ENCODE measurements around the gene PLD1.
"Not testable (repeated sequence)": the region's sequence is repeated elsewhere in the genome, so short reads cannot be mapped to it uniquely, and the experiment has no call there.

PLD1 gene

DNA sequence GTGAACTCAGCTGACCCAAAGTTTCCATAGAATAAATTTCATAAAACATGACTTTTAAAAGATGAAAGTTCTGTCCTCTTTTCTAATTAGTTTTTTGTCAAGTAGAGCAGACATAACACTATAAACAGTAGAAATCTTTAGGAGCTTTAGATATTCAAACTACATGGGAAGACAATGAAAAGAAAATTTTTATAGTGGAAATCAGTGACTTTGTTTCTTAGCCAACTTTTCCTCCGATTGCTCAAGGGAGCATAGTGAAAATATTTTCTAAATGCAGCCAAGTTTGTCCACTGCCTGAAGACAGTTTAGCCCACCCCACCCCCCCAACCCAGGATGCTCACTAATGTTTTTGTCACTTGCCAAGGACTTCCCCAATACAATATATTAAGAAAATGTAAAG, 114.9 kb downstream of the PLD1 start:
- no peak for DNase-seq (ENCODE audit: low spot score)

- DNase-seq (ENCODE audit: low spot score) = no peak
Measured at GRCh38 chr3:171694888-171695287, 115.4 kb downstream of the PLD1 start.

DNA sequence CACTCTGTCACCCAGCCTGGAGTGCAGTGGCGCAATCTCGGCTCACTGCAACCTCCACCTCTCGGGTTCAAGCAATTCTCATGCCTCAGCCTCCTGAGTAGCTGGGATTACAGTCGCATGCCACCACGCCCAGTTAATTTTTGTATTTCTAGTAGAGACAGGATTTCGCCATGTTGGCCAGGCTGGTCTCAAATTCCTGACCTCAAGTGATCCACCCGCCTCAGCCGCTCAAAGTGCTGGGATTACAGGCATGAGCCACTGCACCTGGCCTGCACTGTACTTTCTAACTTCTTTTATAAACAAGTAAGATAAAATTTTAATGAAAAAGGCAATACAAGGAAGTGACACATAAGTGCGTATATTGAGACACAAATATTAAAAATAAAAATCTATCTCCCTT, 117.7 kb downstream of the PLD1 start:
- not testable (repeated sequence) for DNase-seq (ENCODE audit: low spot score)

DNA sequence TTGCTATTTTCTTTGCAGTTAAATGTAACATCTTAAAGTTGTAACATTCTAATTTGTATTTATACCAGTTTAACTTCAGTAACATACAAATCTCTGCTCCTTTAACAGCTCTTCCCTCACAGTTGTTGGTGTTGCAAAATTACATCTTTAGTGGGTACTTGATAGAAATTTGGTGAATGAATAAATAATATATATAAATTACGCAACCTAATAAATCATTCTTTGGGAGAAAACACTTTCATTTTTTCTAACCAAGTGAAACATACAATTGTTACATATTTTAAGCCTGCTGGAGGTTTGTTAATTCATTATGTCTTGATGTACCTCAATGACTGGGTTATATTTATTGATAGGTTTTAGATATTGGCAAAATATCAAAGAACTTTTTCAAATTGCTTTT, 118.8 kb downstream of the PLD1 start:
- DNase-seq (ENCODE audit: low spot score) = no peak

GRCh38 chr3:171690281-171690680, 120.0 kb downstream of the PLD1 start:
- DNase-seq (ENCODE audit: low spot score) = no peak

GRCh38 chr3:171688593-171688992, 121.7 kb downstream of the PLD1 start:
- DNase-seq (ENCODE audit: low spot score) = no peak

DNA sequence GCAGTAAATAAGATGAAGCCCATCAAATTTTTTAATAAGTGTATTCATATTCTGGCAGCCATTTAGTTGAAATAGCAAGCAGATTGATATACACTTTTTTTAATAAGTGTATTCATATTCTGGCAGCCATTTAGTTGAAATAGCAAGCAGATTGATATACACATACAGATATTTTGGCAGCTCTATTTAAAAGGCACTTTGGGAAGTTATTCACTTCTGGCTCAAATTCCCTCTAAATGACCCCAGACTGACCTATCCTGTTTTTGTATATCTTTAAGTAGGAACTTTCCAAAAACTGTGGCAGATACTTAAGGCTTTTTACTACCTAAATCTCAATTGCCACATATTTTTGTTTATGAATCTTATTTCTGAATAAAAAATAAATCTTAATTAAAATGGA, 122.3 kb downstream of the PLD1 start:
- DNase-seq (ENCODE audit: low spot score) = no peak

DNA sequence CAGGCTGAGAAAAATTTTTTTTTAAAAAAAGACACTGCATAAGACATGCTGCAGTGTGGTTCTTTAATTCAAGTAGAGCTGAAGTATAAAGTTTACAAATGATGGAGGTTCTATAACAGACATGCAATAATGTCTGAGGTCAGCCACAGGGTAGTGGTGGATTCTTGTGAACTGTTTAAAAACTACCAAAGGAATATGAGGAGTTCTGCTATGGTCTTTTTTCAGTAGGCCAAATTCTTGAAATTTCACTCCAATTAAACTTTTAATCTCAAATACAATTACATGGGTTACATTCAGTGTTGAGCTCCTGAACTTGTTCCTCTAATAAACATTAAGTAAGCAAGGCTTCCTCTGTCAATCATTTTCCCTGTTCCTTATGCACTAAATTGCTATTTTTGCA, 122.7 kb downstream of the PLD1 start:
- no peak for DNase-seq (ENCODE audit: low spot score)

GRCh38 chr3:171687064-171687463, 123.2 kb downstream of the PLD1 start:
- no peak for DNase-seq (ENCODE audit: low spot score)

DNA sequence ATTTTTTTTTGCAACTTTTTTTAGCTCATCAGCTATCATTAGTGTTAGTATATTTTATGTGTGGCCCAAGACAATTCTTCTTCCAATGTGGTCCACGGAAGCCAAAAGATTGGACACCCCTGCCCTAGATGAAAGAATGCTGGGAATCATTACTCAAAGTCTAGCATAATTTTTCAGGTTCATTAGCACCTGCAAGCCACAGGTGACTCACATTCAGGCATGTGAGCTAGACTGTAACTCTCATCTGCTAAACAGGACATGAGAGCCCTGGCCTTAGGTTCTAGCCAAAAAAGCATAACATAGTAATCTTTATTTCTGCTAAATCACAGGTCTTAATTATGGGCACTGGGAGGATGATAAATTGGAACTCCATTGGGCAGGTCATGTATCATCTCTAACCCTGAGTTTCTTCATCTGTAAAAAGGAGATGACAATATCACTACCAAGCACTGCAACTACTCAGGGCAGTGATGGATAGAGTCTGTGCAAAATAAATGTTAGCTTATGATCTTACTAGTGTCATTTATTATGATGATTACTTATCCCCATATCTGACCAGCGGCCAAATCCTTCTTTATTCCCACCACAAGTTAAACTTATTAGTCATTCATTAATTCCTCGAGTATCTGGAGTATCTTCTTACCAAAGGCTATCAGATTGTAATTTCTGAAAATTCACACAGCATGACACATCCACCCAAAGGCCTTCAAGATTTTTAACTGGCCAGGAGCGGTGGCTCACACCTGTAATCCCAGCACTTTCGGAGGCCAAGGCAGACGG, 125.0 kb downstream of the PLD1 start:
- no peak for DNase-seq (ENCODE audit: low spot score)

- DNase-seq (ENCODE audit: low spot score) = no peak
Measured at GRCh38 chr3:171684221-171684620, 126.1 kb downstream of the PLD1 start.

DNA sequence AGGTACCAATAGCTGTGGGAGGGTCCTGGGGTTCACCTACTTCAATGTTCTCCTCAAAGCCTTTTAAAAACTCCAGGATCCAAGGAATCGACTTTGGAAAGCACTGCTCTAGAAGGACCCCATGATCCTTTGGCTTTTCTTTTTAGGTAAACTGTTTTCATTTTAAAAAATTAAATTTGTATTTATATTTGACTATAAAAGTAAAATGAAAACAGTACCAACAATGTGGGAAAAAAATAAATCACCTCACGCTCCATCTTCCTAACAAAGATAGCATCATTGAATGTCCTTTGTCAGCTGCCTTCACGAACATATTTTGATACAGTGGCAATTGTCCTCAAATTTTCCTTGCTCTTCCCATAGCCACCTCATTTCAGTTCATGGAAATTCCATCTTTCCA, 127.5 kb downstream of the PLD1 start:
- DNase-seq (ENCODE audit: low spot score) = no peak

DNA sequence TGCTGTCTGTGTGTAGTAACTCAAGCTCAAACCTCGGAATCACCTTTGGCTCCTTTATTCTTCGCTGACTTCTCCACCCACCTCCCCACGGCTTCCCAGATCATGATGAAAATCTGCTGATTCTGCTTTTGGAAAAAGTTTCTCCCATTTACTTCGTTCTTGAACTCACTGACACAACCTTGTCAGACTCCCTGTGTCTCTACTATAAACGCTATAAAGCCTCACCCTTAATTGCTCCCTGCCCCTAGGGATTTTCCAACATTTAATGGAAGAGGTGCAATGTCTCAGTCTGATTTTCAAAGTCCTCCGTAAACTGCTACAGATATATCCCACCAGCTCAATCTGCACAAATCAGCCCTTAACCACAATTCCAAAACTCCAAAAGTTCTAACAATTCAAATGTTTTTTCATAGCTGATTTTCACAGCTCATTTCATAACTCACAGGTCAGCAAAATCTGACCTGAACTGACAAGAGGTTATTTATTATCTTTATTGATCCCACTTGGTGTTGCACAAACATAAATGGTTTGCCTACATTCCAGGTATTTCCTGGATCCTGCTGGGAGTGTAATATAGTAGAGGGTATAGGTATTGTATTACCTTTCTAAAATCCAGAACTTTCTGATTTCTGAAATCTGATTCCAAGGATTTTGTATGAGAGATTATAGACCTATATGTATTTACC, 129.4 kb downstream of the PLD1 start:
- no peak for DNase-seq (ENCODE audit: low spot score)

DNA sequence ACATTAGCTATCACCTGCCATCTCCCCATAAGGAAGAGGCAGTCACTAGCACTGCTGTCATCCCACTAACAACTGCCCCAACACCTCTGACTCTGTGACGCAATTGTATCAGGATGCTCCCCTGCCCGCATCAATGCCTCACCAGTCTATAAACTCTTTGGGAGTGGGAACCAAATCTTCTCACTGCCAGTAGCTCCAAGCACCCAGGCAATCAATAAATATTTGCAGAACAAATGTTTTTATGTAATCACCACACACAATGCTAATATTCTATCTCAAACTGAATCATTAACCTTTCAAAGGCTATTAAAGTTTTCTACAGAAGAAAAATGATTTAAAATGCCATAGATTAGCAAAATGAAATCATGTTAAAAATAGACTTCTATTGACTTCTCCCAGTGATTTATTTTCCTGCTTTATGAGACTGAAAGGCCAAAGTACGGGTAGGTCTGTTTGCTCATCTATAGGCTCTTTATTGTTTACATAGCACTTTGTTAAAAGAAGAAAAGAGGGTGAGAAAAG, 131.3 kb downstream of the PLD1 start:
- DNase-seq (ENCODE audit: low spot score) = no peak

DNA sequence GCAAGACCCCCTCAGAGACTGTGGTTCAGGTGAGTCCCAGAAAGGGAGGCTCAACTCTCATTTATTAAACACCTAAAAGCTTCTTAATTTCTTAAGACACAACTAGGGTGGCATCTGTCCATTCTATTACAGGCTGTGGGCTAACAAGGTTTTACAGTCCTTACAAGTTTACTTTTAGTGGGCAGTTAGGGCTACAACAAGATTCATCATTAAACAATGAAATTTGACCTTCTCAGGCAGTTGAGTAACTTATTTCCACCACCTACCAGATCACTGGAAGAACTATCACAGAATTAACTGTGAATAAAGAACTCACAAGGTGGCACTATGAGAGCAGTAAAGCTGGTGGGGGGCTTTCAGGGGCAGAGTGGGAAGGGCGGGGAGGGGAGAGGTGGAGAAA, 132.6 kb downstream of the PLD1 start:
- DNase-seq (ENCODE audit: low spot score) = no peak

DNA sequence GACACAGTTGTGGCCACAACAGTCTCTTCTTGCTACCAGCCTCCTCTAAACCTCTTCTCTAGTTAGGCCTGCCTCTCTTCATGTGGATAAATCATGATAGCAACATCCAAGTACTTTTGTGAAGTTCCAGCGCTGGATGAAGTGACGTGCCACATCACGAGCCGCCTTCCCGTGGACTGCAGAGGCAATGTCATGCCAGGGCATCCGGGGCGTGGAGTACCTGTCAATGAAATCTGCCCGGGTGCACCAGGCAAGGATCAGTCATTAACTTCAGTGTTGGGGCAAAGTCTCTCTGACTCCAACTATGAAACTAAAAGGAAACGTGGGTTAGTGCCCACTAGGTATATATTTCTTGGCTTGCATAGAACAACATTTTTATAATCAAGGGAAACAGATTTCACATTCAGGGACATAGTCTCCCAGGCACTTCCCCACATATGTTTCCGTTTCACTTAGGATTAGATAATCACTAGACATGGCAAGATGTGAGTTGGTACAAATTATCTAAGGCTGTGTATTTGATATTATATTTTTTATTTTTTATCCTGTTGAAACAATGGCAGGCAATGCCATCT, 133.6 kb downstream of the PLD1 start:
- no peak for DNase-seq (ENCODE audit: low spot score)

- DNase-seq (ENCODE audit: low spot score) = no peak
Measured at GRCh38 chr3:171673951-171674350, 136.3 kb downstream of the PLD1 start.

DNA sequence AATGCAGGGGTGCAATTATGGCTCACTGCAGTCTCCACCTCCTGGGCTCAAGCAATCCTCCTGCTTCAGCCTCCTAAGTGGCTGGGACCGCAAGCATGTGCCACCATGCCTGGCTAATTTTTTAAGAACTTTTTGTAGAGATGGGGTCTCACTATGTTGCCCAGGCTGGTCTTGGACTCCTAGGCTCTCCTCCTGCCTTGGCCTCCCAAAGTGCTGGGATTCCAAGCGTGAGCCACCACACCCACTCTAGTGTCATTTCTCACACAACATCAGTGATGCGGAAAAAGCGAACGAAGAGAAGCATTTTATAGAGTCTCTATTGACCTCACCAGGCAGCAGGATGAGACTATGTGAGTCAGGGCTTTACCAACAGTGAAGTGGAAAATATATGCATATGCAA, 137.7 kb downstream of the PLD1 start:
- DNase-seq (ENCODE audit: low spot score) = no peak

- no peak for DNase-seq (ENCODE audit: low spot score)
Measured at GRCh38 chr3:171672124-171672523, 138.2 kb downstream of the PLD1 start.

DNA sequence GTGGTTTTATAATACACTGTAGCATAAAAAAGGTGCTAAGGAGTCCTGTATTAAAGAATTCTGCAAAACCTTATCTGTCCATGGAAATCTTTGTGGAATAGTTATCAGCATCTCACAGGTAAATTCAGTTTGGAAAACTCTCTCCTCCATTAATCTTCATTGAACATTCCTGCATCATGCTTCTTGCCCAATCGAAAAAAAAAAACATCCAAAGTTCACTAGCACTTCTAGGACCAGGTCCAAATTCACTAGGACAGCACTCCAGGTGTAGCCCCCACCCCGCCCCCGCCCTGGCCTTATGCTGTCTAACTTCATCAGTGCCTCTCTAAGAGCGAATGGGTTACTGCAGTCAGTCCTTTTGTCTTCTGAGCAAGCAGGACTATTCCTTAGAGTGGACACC, 138.6 kb downstream of the PLD1 start:
- no peak for DNase-seq (ENCODE audit: low spot score)

- no peak for DNase-seq (ENCODE audit: low spot score)
Measured at GRCh38 chr3:171666516-171666915, 143.8 kb downstream of the PLD1 start.

GRCh38 chr3:171663805-171664204, 146.5 kb downstream of the PLD1 start:
- DNase-seq (ENCODE audit: low spot score) = no peak

GRCh38 chr3:171661484-171661883, 148.8 kb downstream of the PLD1 start:
- no peak for DNase-seq (ENCODE audit: low spot score)
